Measurements from ENCODE around the gene S100A6. TPM values are rescaled to one million over a fixed set of nuclear protein-coding genes. Genes with fewer than 3 reads are reported as not detected.

The S100A6 gene
- polyA plus RNA-seq, 2 of the 4 experiments (the other 2 are of a cell fraction): 898 to 3,552 TPM

DNA sequence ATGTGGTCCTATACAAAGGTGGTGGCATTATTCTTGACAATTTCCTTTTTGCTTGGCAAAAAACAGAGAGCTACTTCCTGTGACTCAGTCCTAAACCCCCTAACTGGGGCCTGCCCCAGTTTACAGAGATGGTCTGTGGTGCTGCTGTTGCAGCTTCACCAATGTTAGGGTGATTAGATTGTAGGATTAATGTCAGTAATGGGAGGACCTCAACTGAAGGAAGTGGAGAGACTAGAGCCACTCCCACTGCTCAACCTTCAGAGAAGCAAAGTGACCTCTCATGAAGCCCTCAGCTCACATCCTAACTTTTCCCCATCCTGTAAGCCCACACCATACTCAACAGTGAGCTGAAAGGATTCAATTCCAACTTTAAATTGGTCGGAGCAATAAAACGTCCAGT is 3.6 kb downstream of the S100A6 start:
- DNase-seq (ENCODE audit: low read depth in 1 of 2, low spot score in 1 of 2) (no peak), ATAC-seq (no peak), FAIRE-seq (no peak)
- ChIA-PET CTCF (interaction anchor here (0.7 to 18.2 kb wide), 31 partner anchors 10 to 454 kb away, joined by 3 to 471 read pairs (median 10); partner anchors contain the start of genes CHTOP, PGLYRP4, RAB13 and S100A1), POLR2A (interaction anchor here (0.6 to 7.0 kb wide), 7 partner anchors 14 to 454 kb away, joined by 3 to 114 read pairs (median 4); partner anchors contain the start of genes RAB13, S100A2, S100A3 and S100A4)
- TF ChIP-seq BHLHE40 (IDR thresholded peaks at IDR 0.05; ENCODE audit: low read depth, low read length): no peak
- TF ChIP-seq RCOR1 (IDR thresholded peaks at IDR 0.05; ENCODE audit: low read depth, low read length): no peak
- no peak for TF ChIP-seq JUNB (IDR thresholded peaks at IDR 0.05)
- TF ChIP-seq MAX (IDR thresholded peaks at IDR 0.05): no peak
- TF ChIP-seq TP53 (CRISPR knock-in tag; IDR thresholded peaks at IDR 0.05): 0 out of 2 replicates have a peak, but pooled peaks have one; percentile 25
- TF ChIP-seq NPAS2 (CRISPR knock-in tag; IDR thresholded peaks at IDR 0.05; ENCODE audit: borderline replicate concordance): no peak
- 58% methylated on average over 2 of the region's 2 CpGs for WGBS (ENCODE audit: missing lambda C conversion rate)
- Histone ChIP-seq H3K27ac (peak overlapping the region; percentile 98 to 100), H3K4me2 (peak overlapping the region; percentile 97), H3K4me3 (no peak overlapping the region), H3K4me1 (peaks cover 28% of the 10 kb centered on the region), H3K9me3 (no peaks in the 10 kb centered on the region)

- CTCF ChIA-PET: interaction anchor here (0.6 to 18.2 kb wide), 21 partner anchors 9 to 454 kb away, joined by 3 to 471 read pairs (median 13); partner anchors contain the start of genes PGLYRP4, RAB13, S100A1 and S100A13
- no peak overlapping the region; the same call in 2 of the 3 replicates for H3K4me2 ChIP-seq
- no peak for TF ChIP-seq MYC (IDR thresholded peaks at IDR 0.05; ENCODE audit: borderline replicate concordance, low read length)
- TF ChIP-seq HDAC2 (IDR thresholded peaks at IDR 0.05): no peak
- TF ChIP-seq CBX8 (IDR thresholded peaks at IDR 0.05): no peak
- TF ChIP-seq, protein P1, sequence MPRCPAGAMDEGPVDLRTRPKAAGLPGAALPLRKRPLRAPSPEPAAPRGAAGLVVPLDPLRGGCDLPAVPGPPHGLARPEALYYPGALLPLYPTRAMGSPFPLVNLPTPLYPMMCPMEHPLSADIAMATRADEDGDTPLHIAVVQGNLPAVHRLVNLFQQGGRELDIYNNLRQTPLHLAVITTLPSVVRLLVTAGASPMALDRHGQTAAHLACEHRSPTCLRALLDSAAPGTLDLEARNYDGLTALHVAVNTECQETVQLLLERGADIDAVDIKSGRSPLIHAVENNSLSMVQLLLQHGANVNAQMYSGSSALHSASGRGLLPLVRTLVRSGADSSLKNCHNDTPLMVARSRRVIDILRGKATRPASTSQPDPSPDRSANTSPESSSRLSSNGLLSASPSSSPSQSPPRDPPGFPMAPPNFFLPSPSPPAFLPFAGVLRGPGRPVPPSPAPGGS (IDR thresholded peaks at IDR 0.05): no peak
- TF ChIP-seq MAX (IDR thresholded peaks at IDR 0.05): no peak
- TF ChIP-seq EP300 (IDR thresholded peaks at IDR 0.05): no peak
- no peak for TF ChIP-seq CTCF (IDR thresholded peaks at IDR 0.05)
- no peak for TF ChIP-seq CBX2 (IDR thresholded peaks at IDR 0.05; ENCODE audit: borderline replicate concordance, low read depth)
- no peak for TF ChIP-seq FOXS1 (CRISPR knock-in tag; IDR thresholded peaks at IDR 0.05)
- TF ChIP-seq KDM1A (IDR thresholded peaks at IDR 0.05; ENCODE audit: low read depth): no peak
- TF ChIP-seq CEBPB (IDR thresholded peaks at IDR 0.05): no peak
- TF ChIP-seq ELK1 (IDR thresholded peaks at IDR 0.05; ENCODE audit: low read depth, low read length): no peak
- TF ChIP-seq EHF (CRISPR knock-in tag; IDR thresholded peaks at IDR 0.05): no peak
- no peak for TF ChIP-seq CHD4 (IDR thresholded peaks at IDR 0.05; ENCODE audit: borderline replicate concordance)
- TF ChIP-seq HMGXB4 (CRISPR knock-in tag; IDR thresholded peaks at IDR 0.05; ENCODE audit: borderline replicate concordance): no peak
- no peak for TF ChIP-seq BHLHE40 (IDR thresholded peaks at IDR 0.05; ENCODE audit: low read depth, low read length)
- TF ChIP-seq FOSB (CRISPR knock-in tag; IDR thresholded peaks at IDR 0.05): no peak
- TF ChIP-seq GATA3 (IDR thresholded peaks at IDR 0.05; ENCODE audit: borderline replicate concordance): no peak
- TF ChIP-seq ZC3H11A (IDR thresholded peaks at IDR 0.05): no peak
- TF ChIP-seq ESRRA (IDR thresholded peaks at IDR 0.05; ENCODE audit: borderline replicate concordance, low read length): no peak
- 82% methylated on average over 3 of the region's 3 CpGs for WGBS (ENCODE audit: missing lambda C conversion rate)
- peak overlapping the region in 1 of 2 experiments; percentile 100; a peak in 2 of 6 replicates for H3K27ac ChIP-seq
- H3K4me1 ChIP-seq: peaks cover 22% of the 10 kb centered on the region
- DNase-seq (ENCODE audit: low read depth in 1 of 2, low spot score in 1 of 2) (no peak), ATAC-seq (no peak), FAIRE-seq (no peak)
- POLR2A ChIA-PET: interaction anchor here (6.1 to 7.0 kb wide), 3 partner anchors 14 to 37 kb away, joined by 96 to 114 read pairs (median 102); partner anchors contain the start of genes S100A2, S100A3 and S100A4
- H3K9me3 ChIP-seq: no peaks in the 10 kb centered on the region
- no peak overlapping the region for H3K4me3 ChIP-seq
Observed at GRCh38 chr1:153531638-153532037, 4.2 kb downstream of the S100A6 start.

Data from A549 (cell line).